GM19467 (cell line): ENCODE measurements around the gene ADGRD1.
"Not testable (repeated sequence)": the region's sequence is repeated elsewhere in the genome, so short reads cannot be mapped to it uniquely, and the experiment has no call there.

ENCODE experiments used
- ATAC-seq: cut with Tn5 transposase; IDR thresholded peaks from one replicate; pipeline ENCODE4 v1.9.1; 2021; ENCODE audit warnings: mild to moderate bottlenecking, moderate library complexity; ENCODE audit not compliant: unreplicated experiment

Gene ADGRD1

GRCh38 chr12:130937063-130937462 is 16.6 kb upstream of the ADGRD1 start:
- ATAC-seq: no peak

GRCh38 chr12:130937546-130937945 is 16.2 kb upstream of the ADGRD1 start:
- ATAC-seq: not testable (repeated sequence)

GRCh38 chr12:130938186-130938585 is 15.5 kb upstream of the ADGRD1 start:
- ATAC-seq: no peak

- ATAC-seq: no peak
Observed at GRCh38 chr12:130944878-130945277, 8.8 kb upstream of the ADGRD1 start.

GRCh38 chr12:130945786-130946492 is 7.8 kb upstream of the ADGRD1 start:
- ATAC-seq: no peak

GRCh38 chr12:130947028-130947613 is 6.6 kb upstream of the ADGRD1 start:
- no peak for ATAC-seq

GRCh38 chr12:130948136-130948535 is 5.6 kb upstream of the ADGRD1 start:
- ATAC-seq: no peak

- no peak for ATAC-seq
Observed at GRCh38 chr12:130948751-130949150, 5.0 kb upstream of the ADGRD1 start.

GRCh38 chr12:130949806-130950205 is 3.9 kb upstream of the ADGRD1 start:
- ATAC-seq: no peak

GRCh38 chr12:130951636-130952035 is 2.1 kb upstream of the ADGRD1 start:
- ATAC-seq: no peak

GRCh38 chr12:130952171-130952954 is 1.3 kb upstream of the ADGRD1 start:
- no peak for ATAC-seq

GRCh38 chr12:130954544-130954831 is 781 bp downstream of the ADGRD1 start:
- no peak for ATAC-seq

- ATAC-seq: no peak
Observed at GRCh38 chr12:130955238-130955816, 1.6 kb downstream of the ADGRD1 start.

GRCh38 chr12:130956009-130956408 is 2.3 kb downstream of the ADGRD1 start:
- no peak for ATAC-seq

- no peak for ATAC-seq
Observed at GRCh38 chr12:130956456-130957303, 3.0 kb downstream of the ADGRD1 start.

- ATAC-seq: no peak
Observed at GRCh38 chr12:130957304-130957621, 3.6 kb downstream of the ADGRD1 start.

GRCh38 chr12:130958557-130959140 is 4.9 kb downstream of the ADGRD1 start:
- no peak for ATAC-seq

GRCh38 chr12:130959632-130960031 is 5.9 kb downstream of the ADGRD1 start:
- no peak for ATAC-seq

GRCh38 chr12:130960058-130960457 is 6.4 kb downstream of the ADGRD1 start:
- no peak for ATAC-seq

- no peak for ATAC-seq
Observed at GRCh38 chr12:130960787-130961186, 7.1 kb downstream of the ADGRD1 start.
